Measurements from ENCODE around the gene CLIC4.

- no peak for TF ChIP-seq PPARA (CRISPR knock-in tag; IDR thresholded peaks at IDR 0.05; ENCODE audit: borderline replicate concordance)
- no peak for TF ChIP-seq ZFP3 (CRISPR knock-in tag; IDR thresholded peaks at IDR 0.05)
- TF ChIP-seq RARB (CRISPR knock-in tag; IDR thresholded peaks at IDR 0.05): no peak
- TF ChIP-seq PATZ1 (CRISPR knock-in tag; IDR thresholded peaks at IDR 0.05; ENCODE audit: borderline replicate concordance): no peak
- no peak for TF ChIP-seq CREB5 (CRISPR knock-in tag; IDR thresholded peaks at IDR 0.05; ENCODE audit: low read depth)
- no peak for TF ChIP-seq ZFP30 (CRISPR knock-in tag; IDR thresholded peaks at IDR 0.05)
- TF ChIP-seq GLIS3 (CRISPR knock-in tag; IDR thresholded peaks at IDR 0.05): no peak
- TF ChIP-seq SNAI2 (CRISPR knock-in tag; IDR thresholded peaks at IDR 0.05): no peak
- TF ChIP-seq CSRNP3 (CRISPR knock-in tag; IDR thresholded peaks at IDR 0.05): no peak
- TF ChIP-seq CSDC2 (CRISPR knock-in tag; IDR thresholded peaks at IDR 0.05): no peak
- TF ChIP-seq TOX (CRISPR knock-in tag; IDR thresholded peaks at IDR 0.05; ENCODE audit: borderline replicate concordance): no peak
These were observed 117.7 kb downstream of the CLIC4 start for GRCh38 chr1:24862775-24863483.
